Measurements from ENCODE around the gene EBF4. TPM values are rescaled to one million over a fixed set of nuclear protein-coding genes. Genes with fewer than 3 reads are reported as not detected.

Gene EBF4
- total RNA-seq, 2 experiments from 2014 or later: 5.9 to 6.6 TPM

DNA sequence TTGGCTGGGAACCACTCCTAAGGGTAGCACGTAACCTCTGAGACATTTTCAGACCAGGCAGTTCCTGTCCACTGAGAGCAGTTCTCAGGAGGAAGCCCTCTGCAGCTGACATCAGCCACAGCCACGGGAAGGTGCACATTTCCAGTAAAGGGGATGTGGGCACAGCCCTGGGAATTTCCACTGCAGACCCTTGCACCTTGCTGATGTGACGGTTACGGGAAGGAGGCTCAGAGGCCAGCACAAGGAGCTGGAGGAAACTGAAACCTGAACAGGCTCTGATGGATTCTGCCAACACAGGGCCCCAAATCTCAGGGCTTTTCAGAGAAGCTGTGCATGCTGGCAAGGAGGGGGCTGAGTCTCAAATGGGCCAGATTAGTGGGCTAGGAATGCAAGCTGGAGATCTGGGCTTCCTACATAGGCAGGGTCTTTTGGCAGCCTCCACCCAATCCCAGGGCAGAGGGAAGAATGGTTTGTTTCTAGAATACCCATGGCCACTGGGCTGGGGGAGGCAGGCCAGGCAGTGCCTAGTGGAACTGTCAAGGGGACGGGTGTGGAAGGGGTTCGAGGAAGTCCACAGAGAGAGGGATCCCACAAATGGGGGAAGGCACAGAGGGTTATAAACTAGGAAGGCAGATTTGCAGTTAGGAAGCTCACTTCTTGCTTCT is 14.2 kb downstream of the EBF4 start:
- Mint-ChIP-seq H3K4me1 (ENCODE audit: low read depth) (peaks cover 10% of the 10 kb centered on the region), H3K27ac (no peak overlapping the region)
- POLR2A ChIA-PET: no interaction called here

DNA sequence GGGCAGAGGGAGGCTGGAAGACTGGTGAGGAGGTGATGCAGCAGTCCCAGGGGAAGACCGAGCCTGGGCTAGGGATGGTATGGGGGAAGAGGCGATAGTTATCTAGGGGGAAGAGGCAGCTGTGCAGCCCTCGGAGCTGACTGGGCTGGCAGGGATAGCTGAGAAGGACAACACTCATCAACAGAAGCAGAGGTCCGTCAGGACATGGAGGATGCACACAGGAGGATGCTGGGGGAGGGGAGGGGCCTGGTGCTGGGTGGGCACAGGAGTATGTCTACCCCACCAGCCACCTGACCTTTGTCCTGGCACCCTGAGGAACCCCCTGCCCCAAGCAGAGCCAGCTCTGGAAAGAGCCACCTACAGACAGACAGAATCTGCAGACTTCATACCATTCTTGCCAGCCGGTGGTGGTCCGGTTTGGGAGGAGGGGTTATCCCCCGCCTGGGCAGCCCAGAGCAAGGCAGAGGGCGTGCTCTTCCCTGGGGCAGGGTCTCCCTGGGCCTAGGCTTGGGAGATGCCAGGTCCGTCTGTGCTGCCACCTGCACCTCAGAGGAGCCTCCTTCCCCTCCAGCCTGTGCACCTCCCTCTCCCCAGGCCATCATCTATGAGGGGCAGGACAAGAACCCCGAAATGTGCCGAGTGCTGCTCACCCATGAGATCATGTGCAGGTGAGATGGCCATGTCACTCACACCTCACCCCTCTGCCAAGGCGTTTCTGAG is 14.9 kb downstream of the EBF4 start:
- POLR2A ChIA-PET: no interaction called here
- CTCF ChIA-PET: interaction anchor here (1.2 to 1.8 kb wide), 3 partner anchors 19 to 45 kb away, joined by 3 to 6 read pairs (median 3); no protein-coding TSS in a partner anchor
- DNase-seq: no peak
- Mint-ChIP-seq H3K27me3 (peaks cover 8% of the 10 kb centered on the region), H3K4me3 (no peak overlapping the region), H3K4me1 (ENCODE audit: low read depth) (peaks cover 10% of the 10 kb centered on the region), H3K27ac (no peak overlapping the region), H3K36me3 (no peaks in the 10 kb centered on the region), H3K9me3 (no peaks in the 10 kb centered on the region)
- intact Hi-C loops (cut with micrococcal nuclease): no loop called here

More for the DNA sequence above, 14.2 kb downstream of the EBF4 start:
- CTCF ChIA-PET: interaction anchor here (1.2 to 1.8 kb wide), 3 partner anchors 19 to 46 kb away, joined by 3 to 6 read pairs (median 3); no protein-coding TSS in a partner anchor
- peak; percentile 50 for DNase-seq
- Mint-ChIP-seq H3K27me3 (peaks cover 10% of the 10 kb centered on the region), H3K36me3 (no peaks in the 10 kb centered on the region), H3K9me3 (no peaks in the 10 kb centered on the region), H3K4me3 (no peak overlapping the region)
- intact Hi-C loops (cut with micrococcal nuclease): no loop called here

DNA sequence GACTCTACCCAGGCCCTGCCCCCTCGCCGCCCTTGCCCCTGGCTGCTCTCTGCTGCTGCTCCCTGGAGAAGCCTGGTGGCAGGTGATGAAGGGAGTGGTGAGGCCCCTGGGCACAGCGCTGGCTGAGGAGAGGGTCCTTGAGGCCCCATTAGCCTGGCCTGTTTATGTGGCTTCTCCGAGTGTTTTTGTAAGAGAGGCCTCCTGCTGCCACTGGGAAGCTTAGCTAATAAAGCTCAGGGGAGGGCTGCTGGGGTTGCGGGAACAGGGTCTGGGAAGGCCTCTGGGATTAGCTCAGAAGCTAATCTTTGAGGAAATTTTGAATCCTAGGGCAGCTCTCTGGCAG is 15.5 kb downstream of the EBF4 start:
- no peak overlapping the region for H3K4me3 Mint-ChIP-seq
- DNase-seq: no peak
- H3K4me1 Mint-ChIP-seq (ENCODE audit: low read depth): peaks cover 10% of the 10 kb centered on the region
- intact Hi-C loops (cut with micrococcal nuclease): no loop called here
- H3K36me3 Mint-ChIP-seq: no peaks in the 10 kb centered on the region
- no peaks in the 10 kb centered on the region for H3K9me3 Mint-ChIP-seq
- peaks cover 8% of the 10 kb centered on the region for H3K27me3 Mint-ChIP-seq
- CTCF ChIA-PET: no interaction called here
- H3K27ac Mint-ChIP-seq: no peak overlapping the region
- POLR2A ChIA-PET: no interaction called here

DNA sequence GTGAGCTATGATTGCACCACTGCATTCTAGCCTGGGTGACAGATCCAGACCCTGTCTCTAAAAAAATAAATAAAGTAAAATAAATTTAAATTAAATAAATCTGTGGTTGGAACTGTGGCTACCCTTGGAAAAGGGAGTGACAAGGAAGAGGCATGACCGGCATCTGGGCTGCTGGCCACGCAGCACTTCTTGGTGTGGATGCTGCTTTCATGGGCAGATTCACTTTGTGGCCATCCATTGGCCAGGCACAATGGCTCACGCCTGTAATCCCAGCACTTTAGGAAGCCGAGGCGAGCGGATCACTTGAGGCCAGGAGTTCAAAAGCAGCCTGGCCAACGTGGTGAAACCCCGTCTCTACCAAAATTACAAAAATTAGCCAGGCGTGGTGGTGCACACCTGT is 16.1 kb downstream of the EBF4 start:
- CTCF ChIA-PET: interaction anchor here (1.2 to 2.0 kb wide), 2 partner anchors 32 to 36 kb away, joined by 3 to 5 read pairs; no protein-coding TSS in a partner anchor
- Mint-ChIP-seq H3K9me3 (no peaks in the 10 kb centered on the region), H3K27me3 (peaks cover 8% of the 10 kb centered on the region), H3K4me3 (no peak overlapping the region), H3K36me3 (no peaks in the 10 kb centered on the region), H3K4me1 (ENCODE audit: low read depth) (peaks cover 10% of the 10 kb centered on the region), H3K27ac (no peak overlapping the region)
- intact Hi-C loops (cut with micrococcal nuclease): no loop called here
- POLR2A ChIA-PET: no interaction called here
- no peak for DNase-seq

DNA sequence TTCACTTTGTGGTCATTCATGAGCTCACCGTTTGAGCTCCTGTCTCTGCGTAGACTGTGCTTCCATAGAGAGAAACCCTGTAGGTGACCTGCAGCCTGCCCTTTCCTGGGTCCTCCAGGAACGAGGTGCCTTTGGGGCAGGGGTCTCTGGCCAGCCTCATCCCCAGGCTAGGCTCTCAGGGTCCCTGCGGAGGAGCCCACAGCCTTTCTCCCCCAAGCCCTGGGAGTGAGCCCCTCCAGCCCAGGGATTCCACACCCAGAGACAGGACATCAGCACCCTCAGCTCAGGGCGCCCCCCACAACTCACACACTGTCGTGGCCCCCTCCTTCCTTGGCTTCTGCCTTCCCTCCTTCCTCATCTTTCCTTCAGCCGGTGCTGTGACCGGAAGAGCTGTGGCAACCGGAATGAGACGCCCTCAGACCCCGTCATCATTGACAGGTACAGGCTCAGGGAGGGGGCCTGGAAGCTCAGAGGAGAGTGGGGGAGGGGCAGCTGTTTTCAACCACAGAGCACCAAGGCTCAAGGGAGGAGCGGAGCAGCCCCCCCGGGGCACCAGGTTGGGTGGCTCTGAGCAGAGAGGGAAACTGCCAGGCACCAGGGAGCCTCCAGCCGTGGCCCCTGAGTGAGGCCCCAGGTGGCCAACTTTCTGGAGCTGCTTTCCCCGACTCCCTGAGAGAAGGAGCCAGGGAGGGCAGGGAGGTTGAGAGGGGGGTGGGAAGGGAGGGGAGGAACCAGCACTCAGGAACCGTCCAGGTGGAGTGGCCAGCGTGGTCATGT is 16.8 kb downstream of the EBF4 start:
- no peaks in the 10 kb centered on the region for H3K9me3 Mint-ChIP-seq

DNA sequence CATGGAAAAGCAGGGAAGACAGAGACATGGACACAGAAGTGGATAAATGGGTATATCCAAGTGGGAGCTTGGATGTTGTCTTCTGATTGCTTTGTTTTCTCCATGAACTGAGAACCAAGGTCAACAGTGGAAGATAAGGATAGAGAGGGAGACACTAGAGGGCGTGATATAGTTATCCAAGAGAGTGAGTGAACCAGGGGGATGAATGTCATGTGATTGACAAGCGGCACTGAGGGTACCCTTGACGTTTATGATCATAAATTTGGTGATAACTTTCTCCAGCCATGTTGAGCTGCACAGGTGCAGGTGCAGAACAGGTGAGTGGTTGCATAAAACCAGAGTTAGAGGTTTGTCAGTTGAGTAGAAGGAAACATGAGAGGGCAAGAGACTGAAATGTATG is 20.7 kb downstream of the EBF4 start:
- ChIA-PET POLR2A (interaction anchor here (1.0 kb wide), 1 partner anchor 29 kb away, joined by 3 read pairs; no protein-coding TSS in a partner anchor), CTCF (interaction anchor here (0.6 to 4.2 kb wide), 13 partner anchors 9 to 557 kb away, joined by 3 to 39 read pairs (median 4); no protein-coding TSS in a partner anchor)
- Mint-ChIP-seq H3K27me3 (peaks cover 2% of the 10 kb centered on the region), H3K36me3 (no peaks in the 10 kb centered on the region), H3K9me3 (no peaks in the 10 kb centered on the region), H3K4me1 (ENCODE audit: low read depth) (no peaks in the 10 kb centered on the region), H3K27ac (no peak overlapping the region), H3K4me3 (no peak overlapping the region)
- intact Hi-C loops (cut with micrococcal nuclease): loop anchor here (2.0 kb wide), 2 partner anchors 30 to 40 kb away; no protein-coding TSS in a partner anchor
- DNase-seq: no peak

More for the DNA sequence above, 16.8 kb downstream of the EBF4 start:
- CTCF ChIA-PET: interaction anchor here (1.2 to 2.0 kb wide), 3 partner anchors 31 to 291 kb away, joined by 3 to 7 read pairs (median 5); no protein-coding TSS in a partner anchor
- no peaks in the 10 kb centered on the region for H3K36me3 Mint-ChIP-seq
- H3K27ac Mint-ChIP-seq: no peak overlapping the region
- peaks cover 10% of the 10 kb centered on the region for H3K4me1 Mint-ChIP-seq (ENCODE audit: low read depth)
- H3K4me3 Mint-ChIP-seq: no peak overlapping the region
- no peak for DNase-seq
- POLR2A ChIA-PET: no interaction called here
- H3K27me3 Mint-ChIP-seq: peaks cover 8% of the 10 kb centered on the region
- intact Hi-C loops (cut with micrococcal nuclease): no loop called here

DNA sequence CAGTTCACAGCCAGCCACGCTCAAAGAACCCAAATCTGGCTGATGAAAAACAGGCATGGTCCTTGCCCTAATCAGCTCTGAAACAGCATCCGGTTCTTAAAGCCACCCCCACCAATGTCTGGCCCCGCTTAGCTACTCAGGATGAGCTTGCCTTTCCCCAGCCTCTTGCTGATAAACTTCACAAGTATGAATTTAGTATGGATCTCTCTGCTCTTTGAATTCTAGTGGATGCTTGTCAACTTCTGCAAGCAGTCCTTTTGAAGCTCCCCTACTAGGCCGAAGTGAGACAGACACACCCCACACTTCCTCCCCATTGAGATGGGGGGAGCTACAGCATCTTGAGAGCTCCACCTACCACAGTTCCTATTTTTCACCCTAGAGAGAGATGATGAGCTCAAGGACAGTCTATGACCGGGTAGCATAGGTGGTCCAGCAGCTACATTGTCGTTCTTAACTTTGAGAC is 36.7 kb downstream of the EBF4 start:
- intact Hi-C loops (cut with micrococcal nuclease): no loop called here
- H3K36me3 Mint-ChIP-seq: peaks cover 10% of the 10 kb centered on the region
- peak overlapping the region; percentile 38 for H3K4me3 Mint-ChIP-seq
- peaks cover 19% of the 10 kb centered on the region for H3K9me3 Mint-ChIP-seq
- H3K4me1 Mint-ChIP-seq (ENCODE audit: low read depth): peaks cover 15% of the 10 kb centered on the region
- H3K27ac Mint-ChIP-seq: peak overlapping the region; percentile 81
- ChIA-PET CTCF (interaction anchor here (0.8 to 4.7 kb wide), 7 partner anchors 12 to 272 kb away, joined by 3 to 75 read pairs (median 7); no protein-coding TSS in a partner anchor), POLR2A (interaction anchor here (0.5 to 1.1 kb wide), 4 partner anchors 12 to 77 kb away, joined by 3 to 5 read pairs (median 3); partner anchors contain the start of gene NOP56)
- DNase-seq: peak; percentile 52
- H3K27me3 Mint-ChIP-seq: no peaks in the 10 kb centered on the region

DNA sequence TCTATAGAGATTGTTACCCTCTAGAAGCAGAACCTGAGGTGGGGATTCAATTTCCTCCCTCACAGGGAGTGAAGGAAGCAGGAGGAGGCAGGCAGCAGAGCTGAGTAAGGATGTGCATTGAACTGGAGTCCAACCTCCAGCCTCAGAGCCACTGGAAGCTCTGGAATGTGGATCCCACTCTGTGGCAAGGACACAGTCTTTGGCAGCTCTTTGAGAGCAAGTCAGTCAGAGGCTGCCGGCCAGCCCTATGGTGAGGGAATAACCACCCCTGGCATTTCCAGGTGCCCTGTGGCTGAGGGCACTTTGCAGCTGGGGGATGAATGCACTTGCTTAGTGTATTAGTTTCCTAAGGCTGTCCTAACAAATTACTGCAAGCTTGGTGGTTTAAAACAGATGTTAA is 37.2 kb downstream of the EBF4 start:
- Mint-ChIP-seq H3K4me3 (no peak overlapping the region), H3K4me1 (ENCODE audit: low read depth) (peaks cover 15% of the 10 kb centered on the region), H3K27me3 (no peaks in the 10 kb centered on the region), H3K27ac (peak overlapping the region; percentile 81), H3K36me3 (peaks cover 10% of the 10 kb centered on the region), H3K9me3 (peaks cover 19% of the 10 kb centered on the region)
- ChIA-PET CTCF (interaction anchor here (0.8 to 4.7 kb wide), 7 partner anchors 12 to 271 kb away, joined by 3 to 75 read pairs (median 7); no protein-coding TSS in a partner anchor), POLR2A (interaction anchor here (0.5 to 1.1 kb wide), 3 partner anchors 20 to 77 kb away, joined by 3 to 5 read pairs (median 3); partner anchors contain the start of gene NOP56)
- DNase-seq: no peak
- intact Hi-C loops (cut with micrococcal nuclease): no loop called here

DNA sequence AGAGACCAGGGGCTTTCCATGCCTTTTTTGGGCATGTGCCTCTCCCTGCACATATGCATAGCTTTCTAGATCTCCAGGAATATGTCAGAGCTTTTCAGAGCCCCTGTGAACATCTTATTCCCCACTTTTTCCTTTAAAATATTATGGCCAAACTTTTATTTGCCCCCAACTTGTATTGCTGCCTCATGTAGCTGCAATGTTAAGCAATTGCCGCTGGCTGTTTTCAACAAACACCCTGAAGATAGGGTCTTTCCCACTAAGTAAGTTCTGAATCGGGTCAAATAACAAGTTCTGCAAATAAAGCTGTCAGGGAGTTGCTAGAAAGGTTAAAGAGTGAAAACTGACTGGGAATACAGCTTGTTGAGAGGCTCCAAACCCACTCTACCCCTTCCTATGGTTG is 42.3 kb downstream of the EBF4 start:
- no peak for DNase-seq
- CTCF ChIA-PET: no interaction called here
- H3K9me3 Mint-ChIP-seq: peaks cover 19% of the 10 kb centered on the region
- intact Hi-C loops (cut with micrococcal nuclease): no loop called here
- no peak overlapping the region for H3K27ac Mint-ChIP-seq
- H3K4me3 Mint-ChIP-seq: no peak overlapping the region
- POLR2A ChIA-PET: no interaction called here
- H3K4me1 Mint-ChIP-seq (ENCODE audit: low read depth): peaks cover 11% of the 10 kb centered on the region
- H3K36me3 Mint-ChIP-seq: peaks cover 10% of the 10 kb centered on the region
- H3K27me3 Mint-ChIP-seq: no peaks in the 10 kb centered on the region

DNA sequence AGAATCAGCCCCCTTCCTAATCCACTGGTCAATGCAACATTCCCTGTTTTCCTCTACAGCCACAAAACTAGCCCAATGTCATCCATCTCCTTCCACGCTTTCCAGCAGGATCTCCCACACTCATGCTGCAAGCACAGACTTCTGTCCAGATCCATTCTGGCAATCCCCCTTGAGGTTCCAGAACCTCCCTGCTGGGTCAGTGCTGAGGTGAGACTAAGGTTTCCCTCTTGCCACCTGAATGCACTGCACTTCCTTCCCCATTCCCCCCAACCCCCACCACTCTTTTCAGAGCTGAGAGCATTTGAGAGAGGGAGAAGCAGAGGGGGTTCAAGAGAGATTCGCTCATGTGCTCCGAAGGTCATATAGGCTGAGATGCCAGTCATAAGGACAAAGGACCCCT is 43.9 kb downstream of the EBF4 start:
- H3K4me3 Mint-ChIP-seq: no peak overlapping the region
- H3K27me3 Mint-ChIP-seq: no peaks in the 10 kb centered on the region
- peaks cover 11% of the 10 kb centered on the region for H3K9me3 Mint-ChIP-seq
- POLR2A ChIA-PET: no interaction called here
- CTCF ChIA-PET: interaction anchor here (1.0 kb wide), 1 partner anchor 16 kb away, joined by 4 read pairs; no protein-coding TSS in a partner anchor
- H3K27ac Mint-ChIP-seq: no peak overlapping the region
- H3K4me1 Mint-ChIP-seq (ENCODE audit: low read depth): peaks cover 16% of the 10 kb centered on the region
- intact Hi-C loops (cut with micrococcal nuclease): no loop called here
- DNase-seq: no peak
- peaks cover 6% of the 10 kb centered on the region for H3K36me3 Mint-ChIP-seq

DNA sequence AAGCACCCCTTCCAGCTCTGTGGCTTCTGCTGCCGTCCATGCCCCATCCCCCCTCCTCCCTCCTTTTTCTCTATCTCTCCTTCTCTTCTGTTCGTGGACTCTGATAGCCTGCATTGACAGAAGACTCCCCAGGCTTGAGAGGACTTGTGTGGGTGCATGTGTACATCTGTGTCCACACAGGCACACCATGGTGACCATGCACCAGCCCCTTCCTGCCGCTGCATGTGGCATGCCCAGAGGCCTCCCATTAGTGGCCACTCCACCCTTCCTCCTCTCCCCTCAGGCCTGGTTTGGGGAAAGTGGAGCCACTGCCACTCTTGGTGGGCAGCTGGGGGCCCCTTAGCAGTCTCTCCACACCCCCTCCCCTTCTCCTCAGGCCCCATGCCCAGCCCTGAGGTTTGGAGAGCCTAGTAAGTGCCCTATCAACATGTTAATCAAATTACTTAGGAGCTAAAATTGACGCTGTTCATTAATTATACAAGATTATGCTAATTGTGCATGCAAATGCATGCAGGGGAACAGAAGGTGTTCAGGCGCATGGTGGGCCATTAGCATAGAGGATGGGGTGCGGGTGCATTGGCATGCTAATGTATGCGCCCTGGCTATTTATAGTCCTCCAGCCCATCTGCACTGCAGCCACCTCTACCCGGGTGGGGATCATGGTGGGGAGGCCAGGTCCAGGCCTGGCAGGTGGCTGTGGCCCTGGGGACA is 45.9 kb downstream of the EBF4 start:
- no peaks in the 10 kb centered on the region for H3K27me3 Mint-ChIP-seq
- H3K36me3 Mint-ChIP-seq: peaks cover 1% of the 10 kb centered on the region
- POLR2A ChIA-PET: no interaction called here
- CTCF ChIA-PET: interaction anchor here (1.3 to 4.4 kb wide), 2 partner anchors 15 to 26 kb away, joined by 3 to 39 read pairs; no protein-coding TSS in a partner anchor
- intact Hi-C loops (cut with micrococcal nuclease): no loop called here
- H3K9me3 Mint-ChIP-seq: peaks cover under 1% of the 10 kb centered on the region
- no peak overlapping the region for H3K27ac Mint-ChIP-seq
- no peak for DNase-seq
- H3K4me1 Mint-ChIP-seq (ENCODE audit: low read depth): peaks cover 37% of the 10 kb centered on the region
- H3K4me3 Mint-ChIP-seq: no peak overlapping the region

Data from activated CD4-positive, alpha-beta memory T cell treated with anti-CD3 and anti-CD28 coated beads for 36 hours (primary cell).